ENCODE results near the gene LRRC8C. TPM values are rescaled to one million over a fixed set of nuclear protein-coding genes. Genes with fewer than 3 reads are reported as not detected.
A peak's percentile ranks its signal among the peaks of the same experiment; 100 is the strongest.

The LRRC8C gene
- total and polyA plus RNA-seq, 4 donors, result 0.63 to 3.5 (median 1.5) TPM

GRCh38 chr1:89607586-89608318 is 25.2 kb upstream of the LRRC8C start:
- H3K9ac ChIP-seq (ENCODE audit: low read depth in 1 of 2, low read length in 2 of 2), result no peak overlapping the region
- DNase-seq (ENCODE audit: low spot score), result no peak
- no peak overlapping the region for H3K4me3 ChIP-seq (ENCODE audit: low read depth in 1 of 3, low read length in 3 of 3)
- H3K9me3 ChIP-seq (ENCODE audit: control insufficient read depth in 4 of 4, low read length in 3 of 4), result no peaks in the 10 kb centered on the region
- H3K27ac ChIP-seq (ENCODE audit: low read depth in 1 of 2, low read length in 2 of 2), result peak overlapping the region in 1 of 2 donors; percentile 28
- H3K27me3 ChIP-seq (ENCODE audit: control insufficient read depth in 4 of 4, insufficient read depth in 4 of 4, low read length in 3 of 4), result no peaks in the 10 kb centered on the region
- H3K4me1 ChIP-seq (ENCODE audit: control insufficient read depth in 4 of 4, insufficient read depth in 4 of 4, low read length in 3 of 4), result no peaks in the 10 kb centered on the region
- no peak for TF ChIP-seq EGR1 (IDR thresholded peaks at IDR 0.05; ENCODE audit: low read depth in 2 of 2)
- TF ChIP-seq JUND (IDR thresholded peaks at IDR 0.05), result no peak
- TF ChIP-seq RXRA (IDR thresholded peaks at IDR 0.05), result no peak
- TF ChIP-seq, protein P1, sequence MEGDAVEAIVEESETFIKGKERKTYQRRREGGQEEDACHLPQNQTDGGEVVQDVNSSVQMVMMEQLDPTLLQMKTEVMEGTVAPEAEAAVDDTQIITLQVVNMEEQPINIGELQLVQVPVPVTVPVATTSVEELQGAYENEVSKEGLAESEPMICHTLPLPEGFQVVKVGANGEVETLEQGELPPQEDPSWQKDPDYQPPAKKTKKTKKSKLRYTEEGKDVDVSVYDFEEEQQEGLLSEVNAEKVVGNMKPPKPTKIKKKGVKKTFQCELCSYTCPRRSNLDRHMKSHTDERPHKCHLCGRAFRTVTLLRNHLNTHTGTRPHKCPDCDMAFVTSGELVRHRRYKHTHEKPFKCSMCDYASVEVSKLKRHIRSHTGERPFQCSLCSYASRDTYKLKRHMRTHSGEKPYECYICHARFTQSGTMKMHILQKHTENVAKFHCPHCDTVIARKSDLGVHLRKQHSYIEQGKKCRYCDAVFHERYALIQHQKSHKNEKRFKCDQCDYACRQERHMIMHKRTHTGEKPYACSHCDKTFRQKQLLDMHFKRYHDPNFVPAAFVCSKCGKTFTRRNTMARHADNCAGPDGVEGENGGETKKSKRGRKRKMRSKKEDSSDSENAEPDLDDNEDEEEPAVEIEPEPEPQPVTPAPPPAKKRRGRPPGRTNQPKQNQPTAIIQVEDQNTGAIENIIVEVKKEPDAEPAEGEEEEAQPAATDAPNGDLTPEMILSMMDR (IDR thresholded peaks at IDR 0.05; ENCODE audit: low read depth, low read length, missing input control), result no peak
- no peak for TF ChIP-seq NR2F2 (IDR thresholded peaks at IDR 0.05)
- TF ChIP-seq HNF4G (IDR thresholded peaks at IDR 0.05), result no peak
- H3K36me3 ChIP-seq (ENCODE audit: control insufficient read depth in 4 of 4, insufficient read depth in 3 of 4, low read depth in 1 of 4, low read length in 3 of 4), result no peaks in the 10 kb centered on the region
- 82% methylated on average over 5 of the region's 5 CpGs for WGBS

GRCh38 chr1:89608319-89608983 is 24.5 kb upstream of the LRRC8C start:
- Histone ChIP-seq H3K9ac (ENCODE audit: low read depth in 1 of 2, low read length in 2 of 2) (no peak overlapping the region), H3K9me3 (ENCODE audit: control insufficient read depth in 4 of 4, low read length in 3 of 4) (no peaks in the 10 kb centered on the region), H3K27me3 (ENCODE audit: control insufficient read depth in 4 of 4, insufficient read depth in 4 of 4, low read length in 3 of 4) (no peaks in the 10 kb centered on the region), H3K36me3 (ENCODE audit: control insufficient read depth in 4 of 4, insufficient read depth in 3 of 4, low read depth in 1 of 4, low read length in 3 of 4) (no peaks in the 10 kb centered on the region), H3K27ac (ENCODE audit: low read depth in 1 of 2, low read length in 2 of 2) (peak overlapping the region in 1 of 2 donors; percentile 28), H3K4me1 (ENCODE audit: control insufficient read depth in 4 of 4, insufficient read depth in 4 of 4, low read length in 3 of 4) (no peaks in the 10 kb centered on the region), H3K4me3 (ENCODE audit: low read depth in 1 of 3, low read length in 3 of 3) (no peak overlapping the region)
- DNase-seq (ENCODE audit: low spot score), result no peak
- TF ChIP-seq HNF4A (conservative IDR thresholded peaks at IDR 0.05) (no peak), FOXA2 (IDR thresholded peaks at IDR 0.05) (no peak), RXRA (IDR thresholded peaks at IDR 0.05) (no peak), MAX (IDR thresholded peaks at IDR 0.05) (no peak)
- WGBS, result 70% methylated on average over 9 of the region's 9 CpGs

GRCh38 chr1:89608984-89609725 is 23.8 kb upstream of the LRRC8C start:
- no peak for DNase-seq (ENCODE audit: low spot score)
- Histone ChIP-seq H3K27me3 (ENCODE audit: control insufficient read depth in 4 of 4, insufficient read depth in 4 of 4, low read length in 3 of 4) (no peaks in the 10 kb centered on the region), H3K9me3 (ENCODE audit: control insufficient read depth in 4 of 4, low read length in 3 of 4) (no peaks in the 10 kb centered on the region), H3K9ac (ENCODE audit: low read depth in 1 of 2, low read length in 2 of 2) (no peak overlapping the region), H3K4me3 (ENCODE audit: low read depth in 1 of 3, low read length in 3 of 3) (no peak overlapping the region), H3K36me3 (ENCODE audit: control insufficient read depth in 4 of 4, insufficient read depth in 3 of 4, low read depth in 1 of 4, low read length in 3 of 4) (no peaks in the 10 kb centered on the region), H3K4me1 (ENCODE audit: control insufficient read depth in 4 of 4, insufficient read depth in 4 of 4, low read length in 3 of 4) (no peaks in the 10 kb centered on the region), H3K27ac (ENCODE audit: low read depth in 1 of 2, low read length in 2 of 2) (no peak overlapping the region)
- TF ChIP-seq RXRA (IDR thresholded peaks at IDR 0.05) (no peak), TAF1 (conservative IDR thresholded peaks at IDR 0.05) (no peak), HNF4A (conservative IDR thresholded peaks at IDR 0.05) (no peak), FOXA1 (IDR thresholded peaks at IDR 0.05) (no peak), YY1 (IDR thresholded peaks at IDR 0.05) (no peak)
- TF ChIP-seq, protein P1 (IDR thresholded peaks at IDR 0.05; ENCODE audit: low read depth, low read length, missing input control), result no peak
- 91% methylated on average over 20 of the region's 20 CpGs for WGBS

Measured in liver (tissue), 9 donors.